Memory B cell (primary cell): ENCODE data around the gene MAPKAPK3.
A peak's percentile ranks its signal among the peaks of the same experiment; 100 is the strongest.
"Not testable (repeated sequence)": the region's sequence is repeated elsewhere in the genome, so short reads cannot be mapped to it uniquely, and the experiment has no call there.

Experiments
- ATAC-seq: fragments of 150-1000 bp; cut with Tn5 transposase; 2 replicates; pipeline ENCODE4 v1.10.0; 2021; ENCODE audit warnings: low read depth, mild to moderate bottlenecking, moderate library complexity
- DNase-seq, 2 donors: peaks; one replicate each; pipeline ENCODE4 v3.0.0; 2022; ENCODE audit warnings: low spot score in 2 of 2
- H3K27ac Mint-ChIP-seq: one replicate; pipeline ENCODE4 v1.8.0; 2022; ENCODE audit warnings: mild to moderate bottlenecking, moderate library complexity, mixed read lengths
- H3K27me3 Mint-ChIP-seq: one replicate; pipeline ENCODE4 v1.8.0; 2022; ENCODE audit warnings: mixed read lengths
- H3K36me3 Mint-ChIP-seq: one replicate; pipeline ENCODE4 v1.8.0; 2022; ENCODE audit warnings: mild to moderate bottlenecking, mixed read lengths
- H3K4me1 Mint-ChIP-seq: one replicate; pipeline ENCODE4 v1.8.0; 2022; ENCODE audit warnings: mixed read lengths
- H3K4me3 Mint-ChIP-seq: one replicate; pipeline ENCODE4 v1.8.0; 2022; ENCODE audit warnings: mild to moderate bottlenecking, moderate library complexity, mixed read lengths
- H3K9me3 Mint-ChIP-seq: one replicate; pipeline ENCODE4 v1.8.0; 2022; ENCODE audit warnings: mixed read lengths

MAPKAPK3 gene

GRCh38 chr3:50675179-50676030, 58.5 kb downstream of the MAPKAPK3 start:
- Mint-ChIP-seq H3K4me1 (peaks cover 3% of the 10 kb centered on the region), H3K27me3 (peaks cover 20% of the 10 kb centered on the region), H3K27ac (no peak overlapping the region), H3K9me3 (no peaks in the 10 kb centered on the region), H3K36me3 (no peaks in the 10 kb centered on the region), H3K4me3 (peak overlapping the region; percentile 44)
- ATAC-seq (peak; percentile 49), DNase-seq (peak; percentile 28 to 35)

GRCh38 chr3:50676031-50676705, 59.2 kb downstream of the MAPKAPK3 start:
- Mint-ChIP-seq H3K27ac (no peak overlapping the region), H3K27me3 (peaks cover 21% of the 10 kb centered on the region), H3K4me3 (no peak overlapping the region), H3K4me1 (peaks cover 3% of the 10 kb centered on the region), H3K36me3 (no peaks in the 10 kb centered on the region), H3K9me3 (no peaks in the 10 kb centered on the region)
- ATAC-seq (no peak), DNase-seq (no peak)

GRCh38 chr3:50687127-50687751, 70.3 kb downstream of the MAPKAPK3 start:
- DNase-seq (no peak), ATAC-seq (no peak)
- H3K36me3 Mint-ChIP-seq, result no peaks in the 10 kb centered on the region
- H3K9me3 Mint-ChIP-seq, result no peaks in the 10 kb centered on the region
- H3K27me3 Mint-ChIP-seq, result peaks cover 22% of the 10 kb centered on the region
- H3K27ac Mint-ChIP-seq, result no peak overlapping the region
- no peaks in the 10 kb centered on the region for H3K4me1 Mint-ChIP-seq
- no peak overlapping the region for H3K4me3 Mint-ChIP-seq

GRCh38 chr3:50687916-50688315, 71.0 kb downstream of the MAPKAPK3 start:
- ATAC-seq (no peak), DNase-seq (no peak)
- no peak overlapping the region for H3K4me3 Mint-ChIP-seq
- H3K4me1 Mint-ChIP-seq, result no peaks in the 10 kb centered on the region
- no peaks in the 10 kb centered on the region for H3K9me3 Mint-ChIP-seq
- H3K27me3 Mint-ChIP-seq, result peaks cover 21% of the 10 kb centered on the region
- H3K27ac Mint-ChIP-seq, result no peak overlapping the region
- no peaks in the 10 kb centered on the region for H3K36me3 Mint-ChIP-seq

- not testable (repeated sequence) for H3K27ac Mint-ChIP-seq, H3K4me3 Mint-ChIP-seq, H3K4me1 Mint-ChIP-seq, DNase-seq, H3K36me3 Mint-ChIP-seq, ATAC-seq, H3K9me3 Mint-ChIP-seq
- peaks cover 17% of the 10 kb centered on the region for H3K27me3 Mint-ChIP-seq
Observed at GRCh38 chr3:50688602-50689001, 71.7 kb downstream of the MAPKAPK3 start.

GRCh38 chr3:50689558-50689957, 72.6 kb downstream of the MAPKAPK3 start:
- Mint-ChIP-seq H3K9me3 (no peaks in the 10 kb centered on the region), H3K4me3 (no peak overlapping the region), H3K27ac (no peak overlapping the region), H3K36me3 (no peaks in the 10 kb centered on the region), H3K27me3 (peaks cover 13% of the 10 kb centered on the region), H3K4me1 (no peaks in the 10 kb centered on the region)
- ATAC-seq (no peak), DNase-seq (no peak)

- H3K4me3 Mint-ChIP-seq, result no peak overlapping the region
- no peak overlapping the region for H3K27ac Mint-ChIP-seq
- ATAC-seq, result no peak
- DNase-seq, result no peak
- peaks cover 3% of the 10 kb centered on the region for H3K36me3 Mint-ChIP-seq
- peaks cover 6% of the 10 kb centered on the region for H3K9me3 Mint-ChIP-seq
- no peaks in the 10 kb centered on the region for H3K4me1 Mint-ChIP-seq
- H3K27me3 Mint-ChIP-seq, result peaks cover 11% of the 10 kb centered on the region
Observed at GRCh38 chr3:50695031-50695430, 78.1 kb downstream of the MAPKAPK3 start.

- no peak for ATAC-seq
- peaks cover 11% of the 10 kb centered on the region for H3K27me3 Mint-ChIP-seq
- H3K4me1 Mint-ChIP-seq, result no peaks in the 10 kb centered on the region
Observed at GRCh38 chr3:50696276-50696675, 79.3 kb downstream of the MAPKAPK3 start.

GRCh38 chr3:50698269-50698668, 81.3 kb downstream of the MAPKAPK3 start:
- Mint-ChIP-seq H3K27ac (no peak overlapping the region), H3K4me1 (no peaks in the 10 kb centered on the region), H3K36me3 (peaks cover 3% of the 10 kb centered on the region), H3K27me3 (peaks cover 16% of the 10 kb centered on the region), H3K4me3 (no peak overlapping the region), H3K9me3 (peaks cover 18% of the 10 kb centered on the region)
- ATAC-seq (no peak), DNase-seq (no peak)

More at GRCh38 chr3:50696276-50696675, 79.3 kb downstream of the MAPKAPK3 start:
- no peak overlapping the region for H3K4me3 Mint-ChIP-seq
- peaks cover 3% of the 10 kb centered on the region for H3K36me3 Mint-ChIP-seq
- no peak overlapping the region for H3K27ac Mint-ChIP-seq
- H3K9me3 Mint-ChIP-seq, result peaks cover 6% of the 10 kb centered on the region
- no peak for DNase-seq
